ENCODE measurements around the gene DDO.

The DDO gene

GRCh38 chr6:110415086-110415916 is at the start of gene DDO:
TSS of gene DDO (minus strand) at chr6:110415575. CDS start at chr6:110413462, 2,113 bp downstream.
- DNase-seq (ENCODE audit: low spot score) = no peak

- no peak for DNase-seq (ENCODE audit: low spot score)
Measured at GRCh38 chr6:110462884-110463481, 47.6 kb upstream of the DDO start.

GRCh38 chr6:110461376-110461775 is 46.0 kb upstream of the DDO start:
- DNase-seq (ENCODE audit: low spot score) = no peak

- DNase-seq (ENCODE audit: low spot score) = no peak
Measured at GRCh38 chr6:110459137-110459536, 43.8 kb upstream of the DDO start.

- DNase-seq (ENCODE audit: low spot score) = no peak
Measured at GRCh38 chr6:110458476-110458875, 43.1 kb upstream of the DDO start.

GRCh38 chr6:110457567-110458175 is 42.3 kb upstream of the DDO start:
- peak; percentile 11 for DNase-seq (ENCODE audit: low spot score)

GRCh38 chr6:110456694-110457093 is 41.3 kb upstream of the DDO start:
- no peak for DNase-seq (ENCODE audit: low spot score)

GRCh38 chr6:110449541-110449895 is 34.1 kb upstream of the DDO start:
- no peak for DNase-seq (ENCODE audit: low spot score)

- DNase-seq (ENCODE audit: low spot score) = no peak
Measured at GRCh38 chr6:110448846-110449540, 33.6 kb upstream of the DDO start.

GRCh38 chr6:110447761-110448160 is 32.4 kb upstream of the DDO start:
- DNase-seq (ENCODE audit: low spot score) = no peak

- DNase-seq (ENCODE audit: low spot score) = no peak
Measured at GRCh38 chr6:110446405-110446804, 31.0 kb upstream of the DDO start.

GRCh38 chr6:110440026-110440425 is 24.7 kb upstream of the DDO start:
- DNase-seq (ENCODE audit: low spot score) = no peak

GRCh38 chr6:110439356-110439755 is 24.0 kb upstream of the DDO start:
- DNase-seq (ENCODE audit: low spot score) = no peak

- no peak for DNase-seq (ENCODE audit: low spot score)
Measured at GRCh38 chr6:110434961-110435602, 19.7 kb upstream of the DDO start.

- no peak for DNase-seq (ENCODE audit: low spot score)
Measured at GRCh38 chr6:110432285-110432900, 17.0 kb upstream of the DDO start.

GRCh38 chr6:110430741-110431140 is 15.4 kb upstream of the DDO start:
- DNase-seq (ENCODE audit: low spot score) = no peak

GRCh38 chr6:110430236-110430635 is 14.9 kb upstream of the DDO start:
- no peak for DNase-seq (ENCODE audit: low spot score)

GRCh38 chr6:110428153-110428552 is 12.8 kb upstream of the DDO start:
- DNase-seq (ENCODE audit: low spot score) = no peak

GRCh38 chr6:110425816-110426215 is 10.4 kb upstream of the DDO start:
- DNase-seq (ENCODE audit: low spot score) = no peak

- no peak for DNase-seq (ENCODE audit: low spot score)
Measured at GRCh38 chr6:110422444-110422822, 7.1 kb upstream of the DDO start.

GRCh38 chr6:110421749-110422443 is 6.5 kb upstream of the DDO start:
- no peak for DNase-seq (ENCODE audit: low spot score)

Measured in activated CD4-positive, alpha-beta T cell treated with anti-CD3 and anti-CD28 coated beads, Interleukin-2, Interleukin-4, amounts not matched to agents 100 ng/mL and 50 ng/mL, durations not matched to agents 16 hours and 8 hours (primary cell).